Activated naive CD4-positive, alpha-beta T cell treated with anti-CD3 and anti-CD28 coated beads, Interleukin-2, amount 50 U/mL, for 24 hours (primary cell): ENCODE data around the gene DNAJC5.
A peak's percentile ranks its signal among the peaks of the same experiment; 100 is the strongest.
"Not testable (repeated sequence)": the region's sequence is repeated elsewhere in the genome, so short reads cannot be mapped to it uniquely, and the experiment has no call there.

ENCODE experiments used
- H3K27ac Mint-ChIP-seq: one replicate; pipeline ENCODE4 v1.8.0; 2021; ENCODE audit warnings: mild to moderate bottlenecking, mixed read lengths
- H3K27me3 Mint-ChIP-seq: one replicate; pipeline ENCODE4 v1.8.0; 2021; ENCODE audit warnings: mixed read lengths
- H3K36me3 Mint-ChIP-seq: one replicate; pipeline ENCODE4 v1.8.0; 2021; ENCODE audit warnings: mixed read lengths
- H3K4me1 Mint-ChIP-seq: one replicate; pipeline ENCODE4 v1.8.0; 2021; ENCODE audit warnings: mixed read lengths
- H3K4me3 Mint-ChIP-seq: one replicate; pipeline ENCODE4 v1.8.0; 2021; ENCODE audit warnings: mild to moderate bottlenecking, mixed read lengths
- H3K9me3 Mint-ChIP-seq: one replicate; pipeline ENCODE4 v1.8.0; 2021; ENCODE audit warnings: mixed read lengths

DNAJC5 gene

GRCh38 chr20:63958964-63959698, 64.2 kb downstream of the DNAJC5 start:
- Mint-ChIP-seq H3K4me1 (peaks cover 20% of the 10 kb centered on the region), H3K27me3 (no peaks in the 10 kb centered on the region), H3K27ac (no peak overlapping the region), H3K9me3 (no peaks in the 10 kb centered on the region), H3K36me3 (peaks cover 2% of the 10 kb centered on the region), H3K4me3 (no peak overlapping the region)

- Mint-ChIP-seq H3K4me1 (peaks cover 15% of the 10 kb centered on the region), H3K9me3 (no peaks in the 10 kb centered on the region), H3K36me3 (peaks cover 2% of the 10 kb centered on the region), H3K4me3 (no peak overlapping the region), H3K27ac (no peak overlapping the region), H3K27me3 (no peaks in the 10 kb centered on the region)
Measured at GRCh38 chr20:63959699-63960075, 64.8 kb downstream of the DNAJC5 start.

GRCh38 chr20:63960654-63961621, 66.0 kb downstream of the DNAJC5 start:
- not testable (repeated sequence) for H3K27ac Mint-ChIP-seq, H3K9me3 Mint-ChIP-seq, H3K27me3 Mint-ChIP-seq, H3K36me3 Mint-ChIP-seq, H3K4me3 Mint-ChIP-seq
- H3K4me1 Mint-ChIP-seq, result peaks cover 10% of the 10 kb centered on the region

GRCh38 chr20:63961664-63962425, 66.9 kb downstream of the DNAJC5 start:
- Mint-ChIP-seq H3K27me3 (no peaks in the 10 kb centered on the region), H3K4me1 (peaks cover 10% of the 10 kb centered on the region), H3K9me3 (no peaks in the 10 kb centered on the region), H3K4me3 (no peak overlapping the region), H3K36me3 (peaks cover 2% of the 10 kb centered on the region), H3K27ac (no peak overlapping the region)

- no peak overlapping the region for H3K27ac Mint-ChIP-seq
- no peaks in the 10 kb centered on the region for H3K9me3 Mint-ChIP-seq
- no peak overlapping the region for H3K4me3 Mint-ChIP-seq
- no peaks in the 10 kb centered on the region for H3K27me3 Mint-ChIP-seq
- H3K36me3 Mint-ChIP-seq, result peaks cover 2% of the 10 kb centered on the region
- H3K4me1 Mint-ChIP-seq, result peaks cover 4% of the 10 kb centered on the region
Measured at GRCh38 chr20:63962426-63963347, 67.8 kb downstream of the DNAJC5 start.

- Mint-ChIP-seq H3K27me3 (no peaks in the 10 kb centered on the region), H3K4me1 (peaks cover 3% of the 10 kb centered on the region), H3K36me3 (peaks cover 2% of the 10 kb centered on the region), H3K9me3 (no peaks in the 10 kb centered on the region), H3K27ac (no peak overlapping the region), H3K4me3 (no peak overlapping the region)
Measured at GRCh38 chr20:63963348-63963741, 68.4 kb downstream of the DNAJC5 start.

- Mint-ChIP-seq H3K27ac (no peak overlapping the region), H3K4me1 (peaks cover 8% of the 10 kb centered on the region), H3K36me3 (peaks cover 2% of the 10 kb centered on the region), H3K27me3 (no peaks in the 10 kb centered on the region), H3K9me3 (no peaks in the 10 kb centered on the region), H3K4me3 (no peak overlapping the region)
Measured at GRCh38 chr20:63963784-63964301, 68.9 kb downstream of the DNAJC5 start.

GRCh38 chr20:63964412-63964811, 69.5 kb downstream of the DNAJC5 start:
- Mint-ChIP-seq H3K27ac (no peak overlapping the region), H3K4me1 (peaks cover 10% of the 10 kb centered on the region), H3K9me3 (no peaks in the 10 kb centered on the region), H3K36me3 (peaks cover 2% of the 10 kb centered on the region), H3K27me3 (no peaks in the 10 kb centered on the region), H3K4me3 (no peak overlapping the region)

- Mint-ChIP-seq H3K9me3 (no peaks in the 10 kb centered on the region), H3K27me3 (no peaks in the 10 kb centered on the region), H3K36me3 (peaks cover 2% of the 10 kb centered on the region), H3K4me3 (no peak overlapping the region), H3K27ac (no peak overlapping the region), H3K4me1 (peaks cover 13% of the 10 kb centered on the region)
Measured at GRCh38 chr20:63966172-63966943, 71.4 kb downstream of the DNAJC5 start.

- H3K27me3 Mint-ChIP-seq, result no peaks in the 10 kb centered on the region
- peaks cover 13% of the 10 kb centered on the region for H3K4me1 Mint-ChIP-seq
- no peaks in the 10 kb centered on the region for H3K9me3 Mint-ChIP-seq
- H3K4me3 Mint-ChIP-seq, result no peak overlapping the region
- peaks cover 2% of the 10 kb centered on the region for H3K36me3 Mint-ChIP-seq
- no peak overlapping the region for H3K27ac Mint-ChIP-seq
Measured at GRCh38 chr20:63966944-63967322, 72.0 kb downstream of the DNAJC5 start.

GRCh38 chr20:63967330-63968135, 72.6 kb downstream of the DNAJC5 start:
- H3K27me3 Mint-ChIP-seq, result no peaks in the 10 kb centered on the region
- H3K27ac Mint-ChIP-seq, result no peak overlapping the region
- H3K9me3 Mint-ChIP-seq, result no peaks in the 10 kb centered on the region
- peaks cover 2% of the 10 kb centered on the region for H3K36me3 Mint-ChIP-seq
- H3K4me3 Mint-ChIP-seq, result no peak overlapping the region
- peaks cover 13% of the 10 kb centered on the region for H3K4me1 Mint-ChIP-seq

GRCh38 chr20:63968136-63968927, 73.4 kb downstream of the DNAJC5 start:
- Mint-ChIP-seq H3K4me3 (peak overlapping the region; percentile 86), H3K27ac (peak overlapping the region; percentile 87), H3K4me1 (peaks cover 14% of the 10 kb centered on the region), H3K36me3 (no peaks in the 10 kb centered on the region), H3K9me3 (no peaks in the 10 kb centered on the region), H3K27me3 (no peaks in the 10 kb centered on the region)
